HepG2 (cell line): ENCODE results near the gene ENTPD6. TPM values are rescaled to one million over a fixed set of nuclear protein-coding genes. Genes with fewer than 3 reads are reported as not detected.

Experiments used
- ADNP ChIP-seq: sonication (generic); formaldehyde crosslinking; IDR thresholded peaks from 2 replicates; pipeline ENCODE4 v1.4.0; 2020; ENCODE audit warnings: missing genetic modification reagents
- CEBPB ChIP-seq: IDR thresholded peaks from 2 replicates; pipeline ENCODE4 v1.6.1; 2011; ENCODE audit warnings: low read depth, low read length, improper control_type of control experiment, borderline replicate concordance
- E2F1 ChIP-seq: sonication (generic); formaldehyde crosslinking; IDR thresholded peaks from 2 replicates; pipeline ENCODE4 v1.5.0; 2020; ENCODE audit warnings: missing genetic modification reagents
- E2F2 ChIP-seq: sonication (generic); formaldehyde crosslinking; IDR thresholded peaks from 2 replicates; pipeline ENCODE4 v1.4.0; 2020; ENCODE audit warnings: missing genetic modification reagents, borderline replicate concordance
- ELF1 ChIP-seq: sonication (generic); formaldehyde crosslinking; IDR thresholded peaks from 2 replicates; pipeline ENCODE4 v1.4.0; 2020; ENCODE audit warnings: missing genetic modification reagents
- GATAD1 ChIP-seq: IDR thresholded peaks from 2 replicates; pipeline ENCODE4 v1.6.1; 2016; ENCODE audit warnings: missing genetic modification reagents, missing compliant biosample characterization
- HIVEP1 ChIP-seq: sonication (generic); formaldehyde crosslinking; IDR thresholded peaks from 2 replicates; pipeline ENCODE4 v1.4.0; 2020; ENCODE audit warnings: mild to moderate bottlenecking, missing genetic modification reagents
- PCBP1 ChIP-seq: fragments of 200-400 bp; formaldehyde crosslinking; IDR thresholded peaks from 2 replicates; pipeline ENCODE4 v1.6.1; 2017; ENCODE audit warnings: mild to moderate bottlenecking, low read depth, low read length, borderline replicate concordance
- PHF21A ChIP-seq: sonication (generic); formaldehyde crosslinking; IDR thresholded peaks from 2 replicates; pipeline ENCODE4 v1.5.0; 2020; ENCODE audit warnings: mild to moderate bottlenecking, missing genetic modification reagents
- TCF12 ChIP-seq, 2 experiments: fragments of 450-650 bp in 1 of 2; sonication (generic) in 1 of 2; formaldehyde crosslinking in 1 of 2; IDR thresholded peaks; 2 replicates each; pipeline versions ENCODE4 v1.6.1 to v1.8.0; 2017 to 2022; ENCODE audit warnings: antibody characterized with exemption in 1 of 2, mild to moderate bottlenecking in 1 of 2, missing genetic modification reagents in 1 of 2, moderate library complexity in 1 of 2
- TFAP4 ChIP-seq: sonication (generic); IDR thresholded peaks from 2 replicates; pipeline ENCODE4 v1.6.1; 2016; ENCODE audit warnings: low read depth, borderline replicate concordance
- ZBTB20 ChIP-seq: sonication (generic); formaldehyde crosslinking; IDR thresholded peaks from 2 replicates; pipeline ENCODE4 v1.8.1; 2023; ENCODE audit warnings: missing genetic modification reagents, low read depth, mild to moderate bottlenecking, borderline replicate concordance
- ZBTB37 ChIP-seq: sonication (generic); formaldehyde crosslinking; IDR thresholded peaks from 2 replicates; pipeline ENCODE4 v1.4.0; 2020; ENCODE audit warnings: mild to moderate bottlenecking, missing genetic modification reagents
- ZNF274 ChIP-seq: sonication (generic); formaldehyde crosslinking; IDR thresholded peaks from 2 replicates; pipeline ENCODE4 v1.5.1; 2020; ENCODE audit warnings: mild to moderate bottlenecking, missing genetic modification reagents
- ZNF367 ChIP-seq: sonication (generic); formaldehyde crosslinking; IDR thresholded peaks from 2 replicates; pipeline ENCODE4 v1.4.0; 2020; ENCODE audit warnings: missing genetic modification reagents, borderline replicate concordance
- ZNF501 ChIP-seq: sonication (generic); formaldehyde crosslinking; IDR thresholded peaks from 2 replicates; pipeline ENCODE4 v1.5.1; 2020; ENCODE audit warnings: mild to moderate bottlenecking, moderate library complexity, missing genetic modification reagents
- ZNF543 ChIP-seq: sonication (generic); formaldehyde crosslinking; IDR thresholded peaks from 2 replicates; pipeline ENCODE4 v1.4.0; 2020; ENCODE audit warnings: mild to moderate bottlenecking, missing genetic modification reagents
- ZNF550 ChIP-seq: sonication (generic); formaldehyde crosslinking; IDR thresholded peaks from 2 replicates; pipeline ENCODE4 v1.4.0; 2020; ENCODE audit warnings: mild to moderate bottlenecking, missing genetic modification reagents, borderline replicate concordance
- ZNF691 ChIP-seq: sonication (generic); formaldehyde crosslinking; IDR thresholded peaks from 2 replicates; pipeline ENCODE4 v1.4.0; 2020; ENCODE audit warnings: missing genetic modification reagents, low read depth, mild to moderate bottlenecking, borderline replicate concordance
- ZNF740 ChIP-seq: sonication (generic); formaldehyde crosslinking; IDR thresholded peaks from 2 replicates; pipeline ENCODE4 v1.4.0; 2020; ENCODE audit warnings: missing genetic modification reagents
- ZNF746 ChIP-seq: sonication (generic); formaldehyde crosslinking; IDR thresholded peaks from 2 replicates; pipeline ENCODE4 v1.8.0; 2022; ENCODE audit warnings: mild to moderate bottlenecking, missing genetic modification reagents
- ZNF761 ChIP-seq: sonication (generic); formaldehyde crosslinking; conservative IDR thresholded peaks from 2 replicates; pipeline ENCODE4 v1.4.0; 2020; ENCODE audit warnings: mild to moderate bottlenecking, missing genetic modification reagents
- ZNF788 ChIP-seq: sonication (generic); formaldehyde crosslinking; IDR thresholded peaks from 2 replicates; pipeline ENCODE4 v1.5.0; 2020; ENCODE audit warnings: mild to moderate bottlenecking, missing genetic modification reagents, borderline replicate concordance
- polyA plus RNA-seq, 8 experiments: library from polyadenylated mRNA; depleted of rRNA in 3 of 8; stranded (reverse) in 7 of 8; unstranded in 1 of 8; fragments of >200 nt; fragmentation: Illumina TruSeq in 4 of 8; extraction: Trizol in 4 of 8; gene quantifications; 2 replicates each; pipeline versions ENCODE4 v1.2.1 to v1.2.3, GENCODE V29; 2011 to 2016; ENCODE audit warnings: low read depth in 4 of 8, missing spikeins in 1 of 8, mixed read lengths in 1 of 8; ENCODE audit not compliant: insufficient read depth in 1 of 8
- total RNA-seq, 5 experiments: library from RNA; depleted of rRNA; stranded (reverse); fragments of >200 nt; fragmentation: Illumina TruSeq; extraction: Trizol; gene quantifications; 2 replicates each; pipeline ENCODE4 v1.2.3, GENCODE V29; 2016; ENCODE audit warnings: low read depth in 1 of 5

ENTPD6 gene
- total and polyA plus RNA-seq, 2 of the 13 experiments (the other 11 are each of a cell fraction or from before 2014, with no cell fraction given): 164 to 172 TPM

GRCh38 chr20:25247518-25247955 lies 52.0 kb downstream of the ENTPD6 start (continued):
- TF ChIP-seq ZNF691 (CRISPR knock-in tag) (no peak), HIVEP1 (CRISPR knock-in tag) (peak; percentile 49; the same call in 1 of the 2 replicates), ZNF740 (0 out of 2 replicates have a peak, but pooled peaks have one; percentile 7), E2F2 (CRISPR knock-in tag) (no peak), ZNF761 (peak; percentile 88), ZNF274 (0 out of 2 replicates have a peak, but pooled peaks have one; percentile 6), ZNF367 (CRISPR knock-in tag) (peak; percentile 52; the same call in 1 of the 2 replicates), ZNF543 (CRISPR knock-in tag) (peak; percentile 95), PCBP1 (no peak; the same call in 1 of the 2 replicates), PHF21A (CRISPR knock-in tag) (peak; percentile 57; the same call in 1 of the 2 replicates), ZBTB37 (no peak), TFAP4 (0 out of 2 replicates have a peak, but pooled peaks have one; percentile 10), TCF12 (IDR thresholded peaks at IDR 0.05) (no peak), TCF12 (CRISPR knock-in tag; IDR thresholded peaks at IDR 0.05) (peak; percentile 15; the same call in 1 of the 2 replicates), ADNP (CRISPR knock-in tag) (no peak; the same call in 1 of the 2 replicates), GATAD1 (CRISPR knock-in tag) (no peak), E2F1 (peak; percentile 46), ELF1 (CRISPR knock-in tag) (no peak), ZNF746 (no peak), ZNF501 (CRISPR knock-in tag) (peak; percentile 83), ZNF550 (0 out of 2 replicates have a peak, but pooled peaks have one; percentile 48), ZBTB20 (CRISPR knock-in tag) (0 out of 2 replicates have a peak, but pooled peaks have one; percentile 18), ZNF788 (no peak), CEBPB (no peak)
